Measurements from ENCODE around the gene SELENOK.

Gene SELENOK

DNA sequence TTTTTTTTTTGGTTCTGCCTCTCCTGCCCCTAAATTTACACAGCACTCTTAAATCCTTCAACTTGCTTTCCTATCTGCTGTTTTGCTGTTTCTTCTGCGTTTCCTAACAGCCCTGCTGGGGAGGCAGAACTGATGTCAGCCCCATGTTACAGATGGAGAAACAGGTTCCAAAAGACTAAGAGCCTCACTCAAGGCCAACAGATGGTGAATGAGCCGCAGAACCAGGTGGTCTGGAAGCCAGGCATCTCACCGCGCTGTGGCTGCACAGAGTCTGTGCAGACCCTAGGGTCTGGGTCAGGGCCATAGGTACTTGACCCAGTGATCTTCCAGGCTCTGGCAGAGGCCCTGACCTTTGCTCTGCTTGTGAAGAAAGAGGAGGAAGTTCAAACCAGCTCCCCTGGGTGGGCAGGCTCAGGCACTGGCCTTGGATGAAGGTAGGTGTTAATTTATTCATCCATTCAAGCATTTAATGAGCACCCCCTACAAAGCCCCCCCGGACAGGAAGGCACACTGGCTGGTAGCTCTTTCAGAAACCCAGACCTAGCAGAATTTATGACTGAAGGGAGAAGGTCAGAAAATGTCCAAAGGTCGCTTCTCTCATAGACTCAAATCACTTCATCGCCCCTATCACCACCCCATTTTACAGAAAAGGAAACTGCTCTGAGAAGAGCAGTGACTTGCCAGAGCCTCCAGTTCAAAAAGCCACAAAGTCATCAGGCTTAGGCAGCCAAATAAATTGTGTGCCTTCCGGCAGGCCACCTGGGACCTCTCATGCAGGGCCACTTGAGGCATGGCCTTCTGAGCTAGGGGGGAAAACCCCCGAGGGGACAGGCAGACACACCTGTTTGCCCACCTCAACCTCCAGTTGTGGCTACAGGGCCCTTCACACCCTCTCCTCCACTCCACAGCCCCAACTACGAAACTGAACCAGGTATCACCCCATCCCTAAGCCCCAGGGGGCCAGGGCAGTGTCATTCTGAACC lies 48.2 kb downstream of the SELENOK start:
- no peak for DNase-seq (ENCODE audit: low spot score)

GRCh38 chr3:53842436-53843194 lies 49.0 kb downstream of the SELENOK start:
- DNase-seq (ENCODE audit: low spot score) = no peak

More for the DNA sequence above, 48.2 kb downstream of the SELENOK start:
- no peak for FAIRE-seq

GRCh38 chr3:53841296-53841695 lies 50.4 kb downstream of the SELENOK start:
- FAIRE-seq = no peak

More at GRCh38 chr3:53842436-53843194, 49.0 kb downstream of the SELENOK start:
- no peak for FAIRE-seq

DNA sequence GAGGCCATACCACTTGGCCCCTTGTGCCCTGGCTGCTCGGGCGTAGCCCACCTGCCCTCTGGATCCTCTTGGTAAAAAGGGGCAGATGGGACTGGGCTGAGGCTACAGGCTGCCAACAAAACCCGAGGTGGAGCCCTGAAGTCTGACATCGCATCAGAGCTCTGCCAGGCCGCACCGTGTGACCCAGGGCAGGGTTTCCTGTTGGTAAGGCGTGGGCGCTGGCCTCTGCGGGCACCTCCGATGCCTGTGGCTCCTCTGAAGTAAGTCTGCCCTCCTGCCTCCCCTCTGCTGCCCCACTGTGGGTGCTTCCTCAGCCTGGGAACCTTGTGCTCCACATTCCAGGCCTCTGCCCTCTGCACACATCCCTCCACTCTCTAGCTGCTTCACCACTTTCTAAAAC lies 54.3 kb downstream of the SELENOK start:
- DNase-seq (ENCODE audit: low spot score) (no peak), FAIRE-seq (no peak)

More at GRCh38 chr3:53841296-53841695, 50.4 kb downstream of the SELENOK start:
- DNase-seq (ENCODE audit: low spot score) = no peak

- no peak for FAIRE-seq
- no peak for DNase-seq (ENCODE audit: low spot score)
Measured at GRCh38 chr3:53836084-53836872, 55.4 kb downstream of the SELENOK start.

DNA sequence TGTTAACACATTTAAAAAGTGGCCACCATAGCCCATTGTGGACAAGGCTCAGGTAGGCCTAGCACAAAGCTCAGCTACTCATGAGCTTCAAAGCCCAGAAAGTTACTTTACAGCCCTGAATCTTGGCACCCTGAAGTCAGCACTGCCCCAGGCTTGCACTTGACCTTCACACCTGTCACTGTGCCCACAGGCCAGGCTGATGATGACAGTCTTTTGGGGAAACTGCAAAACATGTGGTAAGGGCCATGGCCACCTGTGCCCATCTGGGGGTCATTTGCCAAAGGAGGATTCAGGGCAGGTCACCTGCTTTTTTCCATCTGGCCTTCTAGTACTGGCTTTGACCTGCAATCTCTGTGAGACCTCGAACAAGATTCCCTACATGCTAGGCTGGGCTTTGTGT lies 56.4 kb downstream of the SELENOK start:
- DNase-seq (ENCODE audit: low spot score) (no peak), FAIRE-seq (no peak)

GRCh38 chr3:53834429-53835095 lies 57.1 kb downstream of the SELENOK start:
- no peak for DNase-seq (ENCODE audit: low spot score)
- FAIRE-seq = no peak
